ENCODE results near the gene GPR17.

DNA sequence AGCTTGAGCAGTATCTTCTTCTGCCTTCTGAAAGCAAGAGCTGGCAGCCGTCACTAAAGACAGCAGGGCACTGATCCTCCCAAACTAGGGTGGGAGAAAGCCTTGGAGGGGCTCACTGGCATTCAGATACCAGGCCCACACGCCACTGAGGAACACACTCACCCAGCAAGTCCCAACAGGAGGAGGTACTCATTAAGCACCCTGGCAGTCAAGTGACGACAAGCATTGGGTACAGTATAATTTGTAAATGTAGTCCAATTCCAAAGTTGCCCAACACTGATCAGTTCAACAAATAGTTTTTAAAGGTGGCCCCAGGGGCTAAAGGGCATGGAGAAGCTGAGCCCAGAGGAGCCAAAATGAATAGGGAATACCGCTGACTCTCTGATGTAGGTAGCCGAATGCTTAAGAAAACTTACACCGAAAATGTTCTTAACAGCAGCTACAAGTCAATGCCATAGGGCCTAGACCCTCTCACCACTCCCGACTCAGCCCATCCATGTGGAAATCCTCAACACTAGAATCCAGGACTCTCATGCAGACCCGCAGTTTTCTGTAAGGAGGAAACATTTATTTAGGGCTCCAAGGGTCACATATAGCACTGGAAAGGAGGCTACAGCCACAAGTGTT is 19.4 kb downstream of the GPR17 start:
- TF ChIP-seq, protein P1, sequence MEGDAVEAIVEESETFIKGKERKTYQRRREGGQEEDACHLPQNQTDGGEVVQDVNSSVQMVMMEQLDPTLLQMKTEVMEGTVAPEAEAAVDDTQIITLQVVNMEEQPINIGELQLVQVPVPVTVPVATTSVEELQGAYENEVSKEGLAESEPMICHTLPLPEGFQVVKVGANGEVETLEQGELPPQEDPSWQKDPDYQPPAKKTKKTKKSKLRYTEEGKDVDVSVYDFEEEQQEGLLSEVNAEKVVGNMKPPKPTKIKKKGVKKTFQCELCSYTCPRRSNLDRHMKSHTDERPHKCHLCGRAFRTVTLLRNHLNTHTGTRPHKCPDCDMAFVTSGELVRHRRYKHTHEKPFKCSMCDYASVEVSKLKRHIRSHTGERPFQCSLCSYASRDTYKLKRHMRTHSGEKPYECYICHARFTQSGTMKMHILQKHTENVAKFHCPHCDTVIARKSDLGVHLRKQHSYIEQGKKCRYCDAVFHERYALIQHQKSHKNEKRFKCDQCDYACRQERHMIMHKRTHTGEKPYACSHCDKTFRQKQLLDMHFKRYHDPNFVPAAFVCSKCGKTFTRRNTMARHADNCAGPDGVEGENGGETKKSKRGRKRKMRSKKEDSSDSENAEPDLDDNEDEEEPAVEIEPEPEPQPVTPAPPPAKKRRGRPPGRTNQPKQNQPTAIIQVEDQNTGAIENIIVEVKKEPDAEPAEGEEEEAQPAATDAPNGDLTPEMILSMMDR (IDR thresholded peaks at IDR 0.05 in 4 of 5, conservative IDR thresholded peaks at IDR 0.05 in 1 of 5) = no peak
- no peak for TF ChIP-seq POLR2A (IDR thresholded peaks at IDR 0.05)
